HEK293 (cell line): ENCODE measurements around the gene TMEM9B.

ENCODE experiments used
- BCL11B ChIP-seq: fragments of 450-650 bp; formaldehyde crosslinking; IDR thresholded peaks from 2 replicates; pipeline ENCODE4 v1.5.1; 2016; ENCODE audit warnings: low read depth, missing biosample characterization, missing genetic modification characterization
- CTCF ChIP-seq: fragments of 450-650 bp; formaldehyde crosslinking; IDR thresholded peaks from 2 replicates; pipeline ENCODE4 v1.5.1; 2016; ENCODE audit warnings: missing biosample characterization, missing genetic modification characterization
- HIC1 ChIP-seq: fragments of 450-650 bp; formaldehyde crosslinking; IDR thresholded peaks from 2 replicates; pipeline ENCODE4 v1.5.1; 2016; ENCODE audit warnings: missing biosample characterization, missing genetic modification characterization
- KLF7 ChIP-seq: fragments of 450-650 bp; formaldehyde crosslinking; IDR thresholded peaks from 2 replicates; pipeline ENCODE4 v1.5.1; 2016; ENCODE audit warnings: missing biosample characterization, missing genetic modification characterization, borderline replicate concordance
- KLF8 ChIP-seq: fragments of 450-650 bp; formaldehyde crosslinking; IDR thresholded peaks from 2 replicates; pipeline ENCODE4 v1.5.1; 2016; ENCODE audit warnings: missing biosample characterization, missing genetic modification characterization
- REPIN1 ChIP-seq: fragments of 450-650 bp; formaldehyde crosslinking; IDR thresholded peaks from 2 replicates; pipeline ENCODE4 v1.5.1; 2017; ENCODE audit warnings: missing biosample characterization, missing genetic modification characterization, low read depth
- SETDB1 ChIP-seq: IDR thresholded peaks from one replicate; pipeline ENCODE4 v1.6.1; 2017; ENCODE audit warnings: mild to moderate bottlenecking, low read length, moderate library complexity, mixed read lengths; ENCODE audit not compliant: insufficient read length
- SP7 ChIP-seq: fragments of 450-650 bp; formaldehyde crosslinking; IDR thresholded peaks from 2 replicates; pipeline ENCODE4 v1.5.1; 2016; ENCODE audit warnings: missing biosample characterization, missing genetic modification characterization
- ZFP3 ChIP-seq: fragments of 450-650 bp; formaldehyde crosslinking; IDR thresholded peaks from 2 replicates; pipeline ENCODE4 v1.5.1; 2016; ENCODE audit warnings: low read depth, missing biosample characterization, missing genetic modification characterization
- ZNF10 ChIP-seq: fragments of 450-650 bp; formaldehyde crosslinking; IDR thresholded peaks from 2 replicates; pipeline ENCODE4 v1.5.1; 2017; ENCODE audit warnings: missing biosample characterization, missing genetic modification characterization
- ZNF16 ChIP-seq: fragments of 450-650 bp; formaldehyde crosslinking; IDR thresholded peaks from 2 replicates; pipeline ENCODE4 v1.5.1; 2016; ENCODE audit warnings: low read depth, missing biosample characterization, missing genetic modification characterization
- ZNF26 ChIP-seq: fragments of 450-650 bp; formaldehyde crosslinking; IDR thresholded peaks from 2 replicates; pipeline ENCODE4 v1.5.1; 2016; ENCODE audit warnings: missing biosample characterization, missing genetic modification characterization
- ZNF266 ChIP-seq: fragments of 450-650 bp; formaldehyde crosslinking; IDR thresholded peaks from 2 replicates; pipeline ENCODE4 v1.5.1; 2016; ENCODE audit warnings: missing biosample characterization, missing genetic modification characterization, low read depth
- ZNF335 ChIP-seq: fragments of 450-650 bp; formaldehyde crosslinking; conservative IDR thresholded peaks from 2 replicates; pipeline ENCODE4 v1.5.1; 2016; ENCODE audit warnings: missing biosample characterization, missing genetic modification characterization
- ZNF350 ChIP-seq: fragments of 450-650 bp; formaldehyde crosslinking; IDR thresholded peaks from 2 replicates; pipeline ENCODE4 v1.5.0; 2017; ENCODE audit warnings: missing biosample characterization, mild to moderate bottlenecking, missing genetic modification characterization
- ZNF501 ChIP-seq: fragments of 450-650 bp; formaldehyde crosslinking; IDR thresholded peaks from 2 replicates; pipeline ENCODE4 v1.5.1; 2016; ENCODE audit warnings: missing biosample characterization, missing genetic modification characterization
- ZNF610 ChIP-seq: fragments of 450-650 bp; formaldehyde crosslinking; IDR thresholded peaks from 2 replicates; pipeline ENCODE4 v1.5.1; 2016; ENCODE audit warnings: missing biosample characterization, missing genetic modification characterization, borderline replicate concordance
- ZNF792 ChIP-seq: fragments of 450-650 bp; formaldehyde crosslinking; IDR thresholded peaks from 2 replicates; pipeline ENCODE4 v1.5.1; 2016; ENCODE audit warnings: missing biosample characterization, missing genetic modification characterization
- ZSCAN16 ChIP-seq: fragments of 450-650 bp; formaldehyde crosslinking; IDR thresholded peaks from 2 replicates; pipeline ENCODE4 v1.5.1; 2016; ENCODE audit warnings: missing biosample characterization, missing genetic modification characterization
- ZSCAN23 ChIP-seq: fragments of 450-650 bp; formaldehyde crosslinking; IDR thresholded peaks from 2 replicates; pipeline ENCODE4 v1.5.1; 2016; ENCODE audit warnings: missing biosample characterization, missing genetic modification characterization
- ZSCAN5A ChIP-seq: fragments of 450-650 bp; formaldehyde crosslinking; IDR thresholded peaks from 2 replicates; pipeline ENCODE4 v1.5.1; 2016; ENCODE audit warnings: missing biosample characterization, missing genetic modification characterization
- ZXDB ChIP-seq: fragments of 450-650 bp; formaldehyde crosslinking; IDR thresholded peaks from 2 replicates; pipeline ENCODE4 v1.5.1; 2016; ENCODE audit warnings: missing biosample characterization, missing genetic modification characterization
- TF ChIP-seq, protein P1 (sequence below): fragments of 450-650 bp; formaldehyde crosslinking; IDR thresholded peaks from 2 replicates; pipeline ENCODE4 v1.5.1; 2016; ENCODE audit warnings: missing biosample characterization, missing genetic modification characterization, borderline replicate concordance
- TF ChIP-seq, protein P2 (sequence below): IDR thresholded peaks from 2 replicates; pipeline ENCODE4 v1.6.1; 2011; ENCODE audit warnings: mild to moderate bottlenecking, low read depth, low read length, borderline replicate concordance

TMEM9B gene

DNA sequence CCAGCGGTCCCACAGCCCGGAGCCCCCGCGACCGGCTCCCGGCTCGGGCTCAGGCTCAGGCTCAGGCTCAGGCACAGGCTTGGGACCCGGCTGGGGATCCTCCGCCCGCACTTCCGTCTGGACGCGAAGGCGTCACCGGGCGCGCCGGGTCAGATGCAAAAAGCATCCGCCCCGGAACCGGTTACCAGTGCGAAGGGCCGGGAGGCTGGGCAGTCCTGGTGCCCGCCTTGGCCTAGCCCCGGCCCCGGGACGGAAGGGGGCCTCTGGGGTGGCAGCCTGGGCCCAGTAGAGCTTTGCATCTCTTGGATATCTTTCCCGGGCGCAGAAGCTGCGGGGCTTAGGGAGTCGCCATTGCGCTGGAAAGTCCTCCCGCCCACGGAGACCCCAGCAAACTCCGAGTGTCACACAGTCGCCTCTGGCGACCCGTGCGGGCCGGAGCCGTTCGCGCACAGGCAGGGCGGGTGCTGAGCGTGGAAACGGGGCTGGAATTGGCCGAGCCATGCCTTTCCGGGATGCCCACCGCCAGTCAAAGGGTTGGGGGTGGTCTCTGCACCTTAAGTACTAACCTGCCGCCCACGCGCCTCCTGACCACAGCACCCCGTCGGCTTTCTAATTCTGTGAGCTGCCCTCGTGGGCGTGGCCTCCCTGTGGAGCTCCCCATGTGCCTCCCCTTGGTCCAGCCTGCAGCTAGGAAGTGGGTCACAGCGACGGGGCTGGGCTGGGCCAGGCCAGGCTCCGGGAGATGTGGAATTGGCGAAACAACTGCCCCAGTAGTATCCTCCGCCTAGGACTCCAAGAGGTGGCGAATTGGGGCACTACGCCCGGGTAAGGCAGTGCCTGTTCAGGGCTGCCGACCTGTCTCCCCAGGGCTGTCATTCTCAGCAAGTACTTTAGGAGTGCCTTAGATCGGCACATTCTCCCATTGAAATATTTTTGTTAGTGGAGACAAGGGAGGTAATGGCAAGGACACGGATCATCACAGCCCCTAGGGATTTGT lies at the start of gene TMEM9B (continued):
- TF ChIP-seq, protein P1, sequence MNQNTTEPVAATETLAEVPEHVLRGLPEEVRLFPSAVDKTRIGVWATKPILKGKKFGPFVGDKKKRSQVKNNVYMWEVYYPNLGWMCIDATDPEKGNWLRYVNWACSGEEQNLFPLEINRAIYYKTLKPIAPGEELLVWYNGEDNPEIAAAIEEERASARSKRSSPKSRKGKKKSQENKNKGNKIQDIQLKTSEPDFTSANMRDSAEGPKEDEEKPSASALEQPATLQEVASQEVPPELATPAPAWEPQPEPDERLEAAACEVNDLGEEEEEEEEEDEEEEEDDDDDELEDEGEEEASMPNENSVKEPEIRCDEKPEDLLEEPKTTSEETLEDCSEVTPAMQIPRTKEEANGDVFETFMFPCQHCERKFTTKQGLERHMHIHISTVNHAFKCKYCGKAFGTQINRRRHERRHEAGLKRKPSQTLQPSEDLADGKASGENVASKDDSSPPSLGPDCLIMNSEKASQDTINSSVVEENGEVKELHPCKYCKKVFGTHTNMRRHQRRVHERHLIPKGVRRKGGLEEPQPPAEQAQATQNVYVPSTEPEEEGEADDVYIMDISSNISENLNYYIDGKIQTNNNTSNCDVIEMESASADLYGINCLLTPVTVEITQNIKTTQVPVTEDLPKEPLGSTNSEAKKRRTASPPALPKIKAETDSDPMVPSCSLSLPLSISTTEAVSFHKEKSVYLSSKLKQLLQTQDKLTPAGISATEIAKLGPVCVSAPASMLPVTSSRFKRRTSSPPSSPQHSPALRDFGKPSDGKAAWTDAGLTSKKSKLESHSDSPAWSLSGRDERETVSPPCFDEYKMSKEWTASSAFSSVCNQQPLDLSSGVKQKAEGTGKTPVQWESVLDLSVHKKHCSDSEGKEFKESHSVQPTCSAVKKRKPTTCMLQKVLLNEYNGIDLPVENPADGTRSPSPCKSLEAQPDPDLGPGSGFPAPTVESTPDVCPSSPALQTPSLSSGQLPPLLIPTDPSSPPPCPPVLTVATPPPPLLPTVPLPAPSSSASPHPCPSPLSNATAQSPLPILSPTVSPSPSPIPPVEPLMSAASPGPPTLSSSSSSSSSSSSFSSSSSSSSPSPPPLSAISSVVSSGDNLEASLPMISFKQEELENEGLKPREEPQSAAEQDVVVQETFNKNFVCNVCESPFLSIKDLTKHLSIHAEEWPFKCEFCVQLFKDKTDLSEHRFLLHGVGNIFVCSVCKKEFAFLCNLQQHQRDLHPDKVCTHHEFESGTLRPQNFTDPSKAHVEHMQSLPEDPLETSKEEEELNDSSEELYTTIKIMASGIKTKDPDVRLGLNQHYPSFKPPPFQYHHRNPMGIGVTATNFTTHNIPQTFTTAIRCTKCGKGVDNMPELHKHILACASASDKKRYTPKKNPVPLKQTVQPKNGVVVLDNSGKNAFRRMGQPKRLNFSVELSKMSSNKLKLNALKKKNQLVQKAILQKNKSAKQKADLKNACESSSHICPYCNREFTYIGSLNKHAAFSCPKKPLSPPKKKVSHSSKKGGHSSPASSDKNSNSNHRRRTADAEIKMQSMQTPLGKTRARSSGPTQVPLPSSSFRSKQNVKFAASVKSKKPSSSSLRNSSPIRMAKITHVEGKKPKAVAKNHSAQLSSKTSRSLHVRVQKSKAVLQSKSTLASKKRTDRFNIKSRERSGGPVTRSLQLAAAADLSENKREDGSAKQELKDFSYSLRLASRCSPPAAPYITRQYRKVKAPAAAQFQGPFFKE (tag by site-specific recombination) = no peak
- no peak for TF ChIP-seq KLF7 (tag by site-specific recombination)
- TF ChIP-seq ZSCAN16 = no peak
- no peak for TF ChIP-seq ZNF266 (tag by site-specific recombination)
- no peak for TF ChIP-seq ZFP3 (tag by site-specific recombination)
- no peak for TF ChIP-seq SETDB1
- TF ChIP-seq ZSCAN23 = no peak
- TF ChIP-seq, protein P2, sequence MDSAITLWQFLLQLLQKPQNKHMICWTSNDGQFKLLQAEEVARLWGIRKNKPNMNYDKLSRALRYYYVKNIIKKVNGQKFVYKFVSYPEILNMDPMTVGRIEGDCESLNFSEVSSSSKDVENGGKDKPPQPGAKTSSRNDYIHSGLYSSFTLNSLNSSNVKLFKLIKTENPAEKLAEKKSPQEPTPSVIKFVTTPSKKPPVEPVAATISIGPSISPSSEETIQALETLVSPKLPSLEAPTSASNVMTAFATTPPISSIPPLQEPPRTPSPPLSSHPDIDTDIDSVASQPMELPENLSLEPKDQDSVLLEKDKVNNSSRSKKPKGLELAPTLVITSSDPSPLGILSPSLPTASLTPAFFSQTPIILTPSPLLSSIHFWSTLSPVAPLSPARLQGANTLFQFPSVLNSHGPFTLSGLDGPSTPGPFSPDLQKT = peak; percentile 87; the same call in 1 of the 2 replicates
- peak; percentile 45 for TF ChIP-seq SP7 (tag by site-specific recombination)
- TF ChIP-seq KLF8 (tag by site-specific recombination) = peak; percentile 85
- no peak for TF ChIP-seq ZNF16 (tag by site-specific recombination)
- no peak for TF ChIP-seq ZNF792 (tag by site-specific recombination)
- peak; percentile 58; the same call in 1 of the 2 replicates for TF ChIP-seq ZNF501 (tag by site-specific recombination)
- no peak for TF ChIP-seq CTCF (tag by site-specific recombination)
- TF ChIP-seq BCL11B (tag by site-specific recombination) = peak; percentile 65; the same call in 1 of the 2 replicates
- TF ChIP-seq ZNF10 (tag by site-specific recombination) = no peak
- no peak for TF ChIP-seq ZSCAN5A (tag by site-specific recombination)
- peak; percentile 89 for TF ChIP-seq ZNF335
- peak; percentile 85; the same call in 1 of the 2 replicates for TF ChIP-seq ZXDB
- TF ChIP-seq HIC1 (tag by site-specific recombination) = peak; percentile 78
- no peak for TF ChIP-seq ZNF26 (tag by site-specific recombination)
- no peak for TF ChIP-seq ZNF350
- no peak for TF ChIP-seq ZNF610 (tag by site-specific recombination)
- 0 out of 2 replicates have a peak, but pooled peaks have one; percentile 33 for TF ChIP-seq REPIN1
